HCEC 1CT (cell line): ENCODE measurements around the gene TIE1.

Source experiments
- DNase-seq: peaks from one replicate; pipeline ENCODE4 v3.0.0-alpha.2; 2017

Gene TIE1

GRCh38 chr1:43312663-43313515 lies 12.1 kb downstream of the TIE1 start:
- DNase-seq = no peak

- no peak for DNase-seq
Measured at GRCh38 chr1:43313771-43314170, 13.0 kb downstream of the TIE1 start.

DNA sequence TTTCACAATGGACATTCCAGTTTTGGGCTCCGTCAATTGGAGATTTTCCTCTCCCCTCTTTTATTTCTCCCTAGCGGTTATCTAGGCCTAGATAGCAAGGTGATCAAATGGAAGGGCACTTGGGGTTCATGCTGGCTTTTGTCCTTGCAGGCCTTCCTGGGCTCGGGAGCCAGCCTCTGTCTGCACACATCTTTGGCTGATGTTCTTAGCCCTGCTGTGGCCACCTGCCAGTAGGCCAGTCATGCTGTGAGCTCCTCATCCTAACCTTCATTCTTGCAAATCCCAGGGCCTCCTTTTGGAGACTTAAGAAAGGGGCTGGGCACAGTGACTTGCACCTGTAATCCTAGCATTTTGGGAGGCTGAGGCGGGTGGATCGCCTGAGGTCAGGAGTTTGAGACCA lies 13.5 kb downstream of the TIE1 start:
- no peak for DNase-seq

- no peak for DNase-seq
Measured at GRCh38 chr1:43315481-43315880, 14.7 kb downstream of the TIE1 start.

DNA sequence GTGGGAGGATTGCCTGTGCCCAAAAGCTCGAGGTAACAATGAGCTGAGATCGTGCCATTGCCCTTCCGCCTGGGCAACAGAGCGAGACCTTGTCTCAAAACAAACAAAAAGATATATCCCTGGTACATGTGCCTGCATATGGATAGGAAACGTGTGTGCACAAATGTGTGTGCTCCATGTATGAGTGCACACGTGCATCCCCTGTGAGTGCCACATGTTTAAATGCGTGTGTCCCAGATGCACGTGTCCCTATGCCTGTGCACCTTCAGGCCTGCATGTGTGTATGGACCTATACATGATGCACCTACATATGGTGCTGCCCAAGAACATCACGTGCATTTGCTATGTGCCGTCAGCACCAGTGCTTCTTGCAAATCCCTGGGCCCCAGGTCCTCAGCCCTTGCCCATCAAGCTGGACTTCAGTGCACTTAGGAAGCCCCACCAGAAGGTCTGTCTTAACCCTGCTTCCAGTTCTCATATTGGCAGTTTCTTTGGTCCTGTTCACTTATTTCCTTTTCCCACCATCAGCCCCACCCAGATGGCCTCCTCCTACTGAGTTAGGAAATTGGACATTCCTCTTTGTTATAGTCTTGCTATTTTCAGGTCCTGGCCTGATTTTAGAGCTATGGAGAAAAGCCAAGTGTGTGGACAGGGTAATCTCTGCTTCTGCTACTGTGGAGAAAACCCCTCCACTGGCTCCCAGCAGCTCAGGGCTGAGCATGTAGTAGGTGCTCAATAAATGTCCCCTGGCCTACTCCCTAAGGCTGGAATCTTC lies 15.4 kb downstream of the TIE1 start:
- DNase-seq = no peak

DNA sequence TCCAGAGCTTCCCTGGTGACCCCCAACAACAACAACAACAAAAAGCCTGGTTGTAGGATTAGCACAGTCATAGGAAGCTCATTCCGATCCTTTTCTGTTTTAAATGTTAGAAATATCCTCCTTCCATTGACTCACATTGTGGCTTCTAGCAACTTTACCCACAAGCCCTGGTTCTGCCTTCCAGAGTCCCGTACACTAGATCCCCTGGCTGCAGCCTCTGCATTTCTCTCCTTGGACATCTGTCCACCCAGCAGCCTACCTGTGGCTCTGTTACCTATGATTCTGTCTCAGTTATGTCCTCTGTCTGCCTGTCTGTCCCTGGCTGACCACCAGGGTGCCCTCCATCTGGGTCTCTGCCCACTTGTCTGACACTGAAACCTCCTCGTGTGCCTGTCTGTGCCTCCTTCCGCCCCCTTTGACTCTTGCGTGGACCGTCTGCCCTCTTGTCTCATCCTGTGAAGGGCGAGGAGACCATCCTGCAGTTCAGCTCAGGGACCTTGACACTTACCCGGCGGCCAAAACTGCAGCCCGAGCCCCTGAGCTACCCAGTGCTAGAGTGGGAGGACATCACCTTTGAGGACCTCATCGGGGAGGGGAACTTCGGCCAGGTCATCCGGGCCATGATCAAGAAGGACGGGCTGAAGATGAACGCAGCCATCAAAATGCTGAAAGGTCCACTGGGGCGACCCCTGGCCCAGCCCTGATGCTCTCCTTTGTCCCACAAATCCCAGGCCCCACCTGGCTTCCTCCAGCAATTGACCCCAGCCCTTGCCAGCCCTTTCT lies 16.1 kb downstream of the TIE1 start:
- no peak for DNase-seq

DNA sequence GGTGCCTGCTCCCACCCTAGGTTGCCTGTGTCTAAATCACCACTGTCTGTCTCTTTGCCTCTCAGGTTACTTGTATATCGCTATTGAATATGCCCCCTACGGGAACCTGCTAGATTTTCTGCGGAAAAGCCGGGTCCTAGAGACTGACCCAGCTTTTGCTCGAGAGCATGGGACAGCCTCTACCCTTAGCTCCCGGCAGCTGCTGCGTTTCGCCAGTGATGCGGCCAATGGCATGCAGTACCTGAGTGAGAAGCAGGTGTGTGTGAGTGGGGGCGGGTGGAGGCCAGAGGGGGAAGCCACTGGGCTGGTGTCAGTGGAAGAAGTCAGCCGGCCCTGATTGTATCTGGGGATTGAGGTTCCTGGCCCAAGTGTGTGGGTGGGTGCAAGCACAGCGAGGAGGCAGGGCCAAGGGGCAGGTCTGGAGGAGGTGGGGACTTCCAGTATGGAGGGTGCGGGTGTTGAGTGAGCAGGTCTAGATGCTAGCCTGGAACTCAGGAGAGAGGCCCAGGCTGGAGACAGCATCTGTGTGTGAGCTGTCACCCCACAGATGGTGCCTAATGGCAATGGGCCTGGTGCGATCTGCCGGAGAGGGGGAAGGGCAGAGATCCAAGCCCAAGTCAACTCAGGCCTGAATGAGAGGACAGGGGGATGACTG lies 17.2 kb downstream of the TIE1 start:
- no peak for DNase-seq

DNA sequence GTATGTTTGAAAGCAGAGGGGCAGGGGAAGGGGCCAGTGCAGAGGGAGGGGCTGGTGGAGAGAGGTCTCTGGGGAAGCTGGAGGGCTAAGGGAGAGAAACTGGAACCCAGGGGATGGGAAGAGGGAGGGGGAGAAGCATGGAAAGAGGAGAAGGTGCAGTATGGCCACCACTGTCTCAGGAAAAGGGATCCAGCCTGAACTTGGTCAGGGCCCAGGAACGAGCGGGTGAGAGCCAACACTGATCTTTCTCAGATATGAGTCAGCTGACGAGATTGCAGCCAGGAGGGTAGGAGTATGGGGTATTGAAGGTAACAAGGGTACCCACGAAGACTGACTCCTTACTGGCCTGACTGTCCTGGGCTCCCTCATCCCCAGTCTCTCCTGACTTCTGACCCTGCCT lies 18.0 kb downstream of the TIE1 start:
- no peak for DNase-seq

- DNase-seq = no peak
Measured at GRCh38 chr1:43319288-43319687, 18.5 kb downstream of the TIE1 start.

DNA sequence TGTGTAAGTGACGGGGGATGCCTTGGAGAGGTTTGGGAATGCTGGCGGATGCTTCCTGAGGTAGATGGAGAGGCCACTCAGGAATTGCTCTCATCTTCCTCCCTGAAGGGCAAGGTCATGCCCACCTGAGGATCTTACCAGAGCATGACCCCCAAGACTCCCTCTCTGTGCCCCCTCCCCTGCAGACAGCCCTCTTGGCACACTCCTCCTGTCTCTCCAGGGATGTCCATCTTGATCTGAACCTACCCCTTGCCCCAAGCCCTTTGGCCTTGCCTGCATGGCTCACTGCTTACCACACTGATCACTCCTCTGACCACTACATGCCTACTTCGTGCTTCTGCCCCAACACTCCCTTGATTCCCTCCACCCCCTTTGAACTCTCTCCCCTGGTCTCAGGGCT lies 19.0 kb downstream of the TIE1 start:
- no peak for DNase-seq

- no peak for DNase-seq
Measured at GRCh38 chr1:43321331-43321891, 20.6 kb downstream of the TIE1 start.

DNA sequence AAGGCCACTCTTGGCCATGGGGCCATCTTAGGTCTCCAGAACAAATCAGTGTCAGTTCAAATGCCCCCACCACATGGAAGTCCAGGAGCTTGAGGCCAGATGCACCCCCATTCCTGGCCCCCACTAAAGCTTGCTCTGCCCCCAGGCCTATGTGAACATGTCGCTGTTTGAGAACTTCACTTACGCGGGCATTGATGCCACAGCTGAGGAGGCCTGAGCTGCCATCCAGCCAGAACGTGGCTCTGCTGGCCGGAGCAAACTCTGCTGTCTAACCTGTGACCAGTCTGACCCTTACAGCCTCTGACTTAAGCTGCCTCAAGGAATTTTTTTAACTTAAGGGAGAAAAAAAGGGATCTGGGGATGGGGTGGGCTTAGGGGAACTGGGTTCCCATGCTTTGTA lies 21.7 kb downstream of the TIE1 start:
- DNase-seq = no peak

- no peak for DNase-seq
Measured at GRCh38 chr1:43324810-43325209, 24.0 kb downstream of the TIE1 start.

DNA sequence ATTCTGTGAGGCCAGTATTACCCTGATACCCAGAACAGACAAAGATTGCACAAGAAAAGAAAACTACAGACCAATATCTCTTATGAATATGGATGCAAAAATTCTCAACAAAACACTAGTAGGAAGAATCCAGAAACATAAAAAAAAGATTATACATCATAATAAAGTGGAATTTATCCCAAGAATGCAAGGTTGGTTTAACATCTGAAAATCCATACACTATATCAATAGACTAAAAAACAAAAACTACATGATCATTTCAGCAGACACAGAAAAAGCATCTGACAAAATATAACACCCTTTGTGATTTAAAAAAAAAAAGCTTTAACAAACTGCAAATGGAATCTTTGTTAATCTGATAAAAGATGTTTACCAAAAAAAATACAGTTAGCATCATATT lies 24.6 kb downstream of the TIE1 start:
- DNase-seq = no peak

GRCh38 chr1:43327549-43328292 lies 26.9 kb downstream of the TIE1 start:
- DNase-seq = peak; percentile 36

GRCh38 chr1:43329995-43330751 lies 29.4 kb downstream of the TIE1 start:
- DNase-seq = peak; percentile 48

GRCh38 chr1:43331688-43332087 lies 30.9 kb downstream of the TIE1 start:
- no peak for DNase-seq

DNA sequence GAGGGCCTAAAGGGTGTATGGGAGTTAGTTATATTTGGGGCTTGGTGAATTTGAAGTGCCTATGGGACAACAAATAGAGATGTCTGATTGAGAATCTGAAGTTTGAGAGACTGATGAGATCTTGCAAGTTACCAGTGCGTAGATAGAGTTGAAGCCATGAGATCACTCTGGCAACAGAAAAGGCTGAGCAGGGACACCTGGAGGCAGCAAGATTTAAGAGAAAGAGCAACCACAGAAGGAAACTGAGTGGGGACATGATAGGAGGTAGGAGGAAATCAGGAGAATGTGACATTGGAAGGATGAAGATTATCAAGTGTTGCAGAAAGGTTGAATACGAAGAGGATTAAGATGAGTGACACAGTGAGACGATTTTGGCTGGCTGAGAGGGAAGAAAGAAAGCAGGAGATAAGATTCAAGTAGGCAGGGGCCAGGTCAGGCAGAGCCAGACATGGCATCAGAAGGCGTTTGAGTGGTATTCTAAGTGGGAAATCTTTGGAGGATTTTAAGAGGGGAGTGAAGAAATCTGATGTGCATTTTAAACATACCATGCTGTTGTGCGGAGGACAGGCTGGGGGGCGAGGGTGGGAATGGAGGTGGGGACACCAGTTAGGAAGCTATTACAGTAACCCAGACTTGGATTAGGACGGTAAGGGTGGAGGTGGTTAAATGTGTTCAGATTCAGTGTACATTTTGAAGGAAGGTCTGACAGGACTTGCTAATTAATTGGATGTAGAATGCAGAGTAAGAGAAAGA lies 33.8 kb downstream of the TIE1 start:
- DNase-seq = no peak

DNA sequence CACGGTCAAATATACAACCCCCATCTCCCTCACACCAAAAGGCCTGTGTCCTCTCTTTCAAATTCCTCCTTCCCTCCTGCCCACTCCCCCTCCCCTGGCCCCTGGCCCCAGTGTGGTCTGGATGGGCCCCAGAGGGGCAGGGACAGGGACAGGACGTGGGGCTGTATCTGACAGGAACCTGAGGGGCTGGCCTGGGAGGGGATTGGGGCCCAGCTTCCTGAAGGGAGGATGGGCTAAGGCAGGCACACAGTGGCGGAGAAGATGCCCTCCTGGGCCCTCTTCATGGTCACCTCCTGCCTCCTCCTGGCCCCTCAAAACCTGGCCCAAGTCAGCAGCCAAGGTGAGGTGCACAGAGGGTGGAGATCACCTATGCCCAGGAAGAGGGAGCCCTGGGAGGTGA lies 36.8 kb downstream of the TIE1 start, which contains the start of gene MPL:
MPL (plus strand) TSS at position 231 of the 400 bp plus-strand sequence; CDS start at position 262, 31 bp downstream.
- DNase-seq = no peak

- no peak for DNase-seq
Measured at GRCh38 chr1:43338001-43338400, 37.2 kb downstream of the TIE1 start.
